Measurements from ENCODE around the gene RPS8.

RPS8 gene

DNA sequence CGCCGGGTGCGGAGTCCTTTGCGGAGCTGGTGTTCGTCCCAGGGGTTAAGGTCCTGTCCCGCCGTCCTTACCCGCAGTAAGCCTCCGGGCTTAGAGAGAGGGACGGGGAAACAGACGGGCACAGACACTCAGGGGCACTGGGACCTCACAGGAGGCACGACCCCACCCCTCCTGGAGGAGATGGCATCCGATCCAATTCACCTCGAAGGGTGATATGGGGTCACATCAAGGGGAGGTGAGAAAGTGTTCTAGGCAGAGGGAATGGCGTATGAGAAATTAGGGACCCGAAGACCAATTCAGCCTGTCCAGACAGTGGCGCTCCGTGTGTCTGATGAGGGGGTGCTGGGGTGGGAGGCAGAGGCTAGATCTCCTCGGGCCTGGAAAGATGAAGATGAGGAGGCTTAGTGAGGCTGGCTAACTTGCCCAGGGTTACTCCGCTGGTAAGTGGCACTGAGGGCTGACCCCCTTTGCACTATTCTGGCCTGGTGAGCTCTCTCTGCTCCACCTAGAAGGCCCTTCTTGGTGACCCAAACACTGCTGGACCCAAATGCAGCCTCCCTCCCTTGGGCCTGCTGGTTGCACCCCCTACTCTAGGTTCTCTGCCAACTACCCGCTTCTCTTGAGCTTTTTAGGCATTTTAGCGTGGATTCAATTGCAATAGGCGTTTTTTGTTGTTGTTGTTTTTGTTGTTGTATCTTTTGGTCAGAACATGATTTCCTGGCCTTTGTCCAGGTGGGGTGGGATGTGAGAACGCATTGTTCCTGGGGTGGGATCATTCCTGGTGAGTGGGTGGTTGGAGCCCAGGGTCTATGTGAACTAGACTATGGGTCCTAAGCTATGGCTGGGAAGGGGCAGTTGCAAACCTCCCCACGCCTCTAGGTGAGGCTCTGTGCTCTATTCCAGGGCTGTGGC is 45.2 kb downstream of the RPS8 start:
- TF ChIP-seq, protein P1, sequence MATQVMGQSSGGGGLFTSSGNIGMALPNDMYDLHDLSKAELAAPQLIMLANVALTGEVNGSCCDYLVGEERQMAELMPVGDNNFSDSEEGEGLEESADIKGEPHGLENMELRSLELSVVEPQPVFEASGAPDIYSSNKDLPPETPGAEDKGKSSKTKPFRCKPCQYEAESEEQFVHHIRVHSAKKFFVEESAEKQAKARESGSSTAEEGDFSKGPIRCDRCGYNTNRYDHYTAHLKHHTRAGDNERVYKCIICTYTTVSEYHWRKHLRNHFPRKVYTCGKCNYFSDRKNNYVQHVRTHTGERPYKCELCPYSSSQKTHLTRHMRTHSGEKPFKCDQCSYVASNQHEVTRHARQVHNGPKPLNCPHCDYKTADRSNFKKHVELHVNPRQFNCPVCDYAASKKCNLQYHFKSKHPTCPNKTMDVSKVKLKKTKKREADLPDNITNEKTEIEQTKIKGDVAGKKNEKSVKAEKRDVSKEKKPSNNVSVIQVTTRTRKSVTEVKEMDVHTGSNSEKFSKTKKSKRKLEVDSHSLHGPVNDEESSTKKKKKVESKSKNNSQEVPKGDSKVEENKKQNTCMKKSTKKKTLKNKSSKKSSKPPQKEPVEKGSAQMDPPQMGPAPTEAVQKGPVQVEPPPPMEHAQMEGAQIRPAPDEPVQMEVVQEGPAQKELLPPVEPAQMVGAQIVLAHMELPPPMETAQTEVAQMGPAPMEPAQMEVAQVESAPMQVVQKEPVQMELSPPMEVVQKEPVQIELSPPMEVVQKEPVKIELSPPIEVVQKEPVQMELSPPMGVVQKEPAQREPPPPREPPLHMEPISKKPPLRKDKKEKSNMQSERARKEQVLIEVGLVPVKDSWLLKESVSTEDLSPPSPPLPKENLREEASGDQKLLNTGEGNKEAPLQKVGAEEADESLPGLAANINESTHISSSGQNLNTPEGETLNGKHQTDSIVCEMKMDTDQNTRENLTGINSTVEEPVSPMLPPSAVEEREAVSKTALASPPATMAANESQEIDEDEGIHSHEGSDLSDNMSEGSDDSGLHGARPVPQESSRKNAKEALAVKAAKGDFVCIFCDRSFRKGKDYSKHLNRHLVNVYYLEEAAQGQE (IDR thresholded peaks at IDR 0.05; ENCODE audit: low read depth) = no peak
- TF ChIP-seq RAD21 (IDR thresholded peaks at IDR 0.05; ENCODE audit: low read depth) (no peak), YY1 (IDR thresholded peaks at IDR 0.05; ENCODE audit: low read depth) (no peak), NFIC (IDR thresholded peaks at IDR 0.05) (no peak), EP300 (IDR thresholded peaks at IDR 0.05; ENCODE audit: borderline replicate concordance) (no peak), TCF12 (IDR thresholded peaks at IDR 0.05; ENCODE audit: low read depth) (no peak), TAF1 (IDR thresholded peaks at IDR 0.05; ENCODE audit: low read depth) (no peak), CREB1 (IDR thresholded peaks at IDR 0.05; ENCODE audit: low read depth) (no peak), FOXM1 (IDR thresholded peaks at IDR 0.05; ENCODE audit: borderline replicate concordance, low read depth) (no peak), EGR1 (IDR thresholded peaks at IDR 0.05) (no peak), ZBTB7A (IDR thresholded peaks at IDR 0.05; ENCODE audit: low read depth) (no peak), TEAD4 (IDR thresholded peaks at IDR 0.05) (no peak)
- TF ChIP-seq, protein P2, sequence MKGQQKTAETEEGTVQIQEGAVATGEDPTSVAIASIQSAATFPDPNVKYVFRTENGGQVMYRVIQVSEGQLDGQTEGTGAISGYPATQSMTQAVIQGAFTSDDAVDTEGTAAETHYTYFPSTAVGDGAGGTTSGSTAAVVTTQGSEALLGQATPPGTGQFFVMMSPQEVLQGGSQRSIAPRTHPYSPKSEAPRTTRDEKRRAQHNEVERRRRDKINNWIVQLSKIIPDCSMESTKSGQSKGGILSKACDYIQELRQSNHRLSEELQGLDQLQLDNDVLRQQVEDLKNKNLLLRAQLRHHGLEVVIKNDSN (IDR thresholded peaks at IDR 0.05) = no peak

DNA sequence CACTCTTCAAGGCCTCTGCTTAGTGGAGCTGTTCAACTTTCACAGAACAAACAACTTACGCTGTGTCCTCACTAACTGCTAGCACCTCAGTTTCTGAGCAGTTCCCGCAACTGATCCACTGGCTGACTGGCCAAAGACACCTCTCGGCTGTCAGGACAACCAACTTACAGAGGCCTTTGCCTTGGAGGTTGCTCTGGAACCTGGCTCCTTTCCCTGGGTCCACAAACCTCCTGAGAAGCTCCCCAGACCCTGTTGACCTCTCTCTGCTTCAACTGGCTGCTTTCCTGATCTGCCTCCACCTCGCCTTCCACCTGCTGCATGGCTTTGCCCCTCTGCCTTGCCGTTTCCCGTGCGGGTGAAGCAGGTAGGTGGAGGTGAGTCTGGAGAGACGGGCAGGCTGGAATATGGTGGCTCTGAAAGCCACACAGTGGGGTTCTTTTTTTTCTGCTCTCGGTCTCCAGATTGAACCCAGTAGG is 45.9 kb downstream of the RPS8 start:
- TF ChIP-seq YY1 (IDR thresholded peaks at IDR 0.05; ENCODE audit: low read depth) = no peak

DNA sequence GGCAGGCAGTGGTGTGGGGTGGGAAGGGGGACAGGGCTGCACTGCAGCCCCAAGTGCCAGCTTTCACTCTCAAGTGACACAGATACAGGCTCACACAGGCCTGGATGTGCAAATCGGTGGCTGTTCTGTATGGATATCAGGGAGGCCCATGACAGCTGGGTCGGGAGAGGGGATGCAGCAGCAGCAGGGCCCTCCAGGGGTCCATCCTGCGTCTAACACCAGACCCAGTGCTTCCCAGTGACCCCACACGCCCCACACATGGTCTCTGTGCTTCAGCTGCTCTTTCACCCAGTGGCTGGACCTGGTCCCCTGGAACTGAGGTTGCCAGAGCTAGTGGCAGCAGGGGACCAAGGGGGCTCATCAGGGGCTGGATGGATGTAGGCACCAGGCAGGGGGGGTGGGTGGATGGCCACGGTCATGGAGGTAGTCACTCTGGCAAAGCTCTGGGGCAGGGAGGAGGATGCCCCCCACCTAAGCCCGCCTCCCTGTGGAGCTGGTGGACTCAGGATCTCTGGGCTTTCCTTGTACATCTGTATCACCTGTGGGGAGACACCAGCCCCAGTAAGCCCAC is 46.9 kb downstream of the RPS8 start:
- TF ChIP-seq NFIC (IDR thresholded peaks at IDR 0.05) (no peak), CEBPB (IDR thresholded peaks at IDR 0.05) (no peak), TEAD4 (IDR thresholded peaks at IDR 0.05) (no peak), TAF1 (IDR thresholded peaks at IDR 0.05; ENCODE audit: low read depth) (no peak), YY1 (IDR thresholded peaks at IDR 0.05; ENCODE audit: low read depth) (no peak), TCF12 (IDR thresholded peaks at IDR 0.05; ENCODE audit: low read depth) (no peak), EP300 (IDR thresholded peaks at IDR 0.05; ENCODE audit: borderline replicate concordance) (no peak), FOXM1 (IDR thresholded peaks at IDR 0.05; ENCODE audit: borderline replicate concordance, low read depth) (no peak), RAD21 (IDR thresholded peaks at IDR 0.05; ENCODE audit: low read depth) (no peak), ZBTB7A (IDR thresholded peaks at IDR 0.05; ENCODE audit: low read depth) (no peak), CREB1 (IDR thresholded peaks at IDR 0.05; ENCODE audit: low read depth) (no peak), EGR1 (IDR thresholded peaks at IDR 0.05) (no peak)
- TF ChIP-seq, protein P2 (IDR thresholded peaks at IDR 0.05) = no peak
- TF ChIP-seq, protein P1 (IDR thresholded peaks at IDR 0.05; ENCODE audit: low read depth) = no peak
- TF ChIP-seq, protein P3, sequence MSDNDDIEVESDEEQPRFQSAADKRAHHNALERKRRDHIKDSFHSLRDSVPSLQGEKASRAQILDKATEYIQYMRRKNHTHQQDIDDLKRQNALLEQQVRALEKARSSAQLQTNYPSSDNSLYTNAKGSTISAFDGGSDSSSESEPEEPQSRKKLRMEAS (IDR thresholded peaks at IDR 0.05) = no peak

DNA sequence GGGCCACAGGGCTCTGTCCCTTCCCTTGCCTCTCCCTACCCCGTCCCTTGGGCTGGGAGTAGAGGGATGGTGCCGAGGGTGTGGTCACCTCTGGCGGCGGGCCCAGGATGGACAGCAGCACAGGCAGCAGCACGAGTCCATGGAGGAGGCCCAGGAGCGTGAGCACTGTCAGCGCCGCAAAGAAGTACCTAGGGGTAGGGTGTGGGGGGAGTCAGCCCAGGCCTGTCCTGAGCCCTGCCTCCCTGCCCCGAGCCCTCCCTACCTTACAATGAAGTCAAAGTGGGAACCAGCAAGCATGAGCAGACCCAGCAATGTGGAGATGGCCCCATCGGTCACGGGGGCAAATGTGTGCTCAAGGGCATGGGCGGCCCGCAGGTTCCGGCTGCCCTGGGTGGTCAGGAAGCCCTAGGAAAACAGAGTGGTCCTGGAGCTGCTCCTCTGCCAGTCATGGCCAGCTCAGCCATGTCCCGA is 47.7 kb downstream of the RPS8 start:
- TF ChIP-seq TEAD4 (IDR thresholded peaks at IDR 0.05) (no peak), ZBTB7A (IDR thresholded peaks at IDR 0.05; ENCODE audit: low read depth) (no peak), EGR1 (IDR thresholded peaks at IDR 0.05) (no peak), YY1 (IDR thresholded peaks at IDR 0.05; ENCODE audit: low read depth) (no peak), EP300 (IDR thresholded peaks at IDR 0.05; ENCODE audit: borderline replicate concordance) (no peak), NFIC (IDR thresholded peaks at IDR 0.05) (no peak), TAF1 (IDR thresholded peaks at IDR 0.05; ENCODE audit: low read depth) (no peak), TCF12 (IDR thresholded peaks at IDR 0.05; ENCODE audit: low read depth) (no peak), RAD21 (IDR thresholded peaks at IDR 0.05; ENCODE audit: low read depth) (no peak)
- TF ChIP-seq, protein P3 (IDR thresholded peaks at IDR 0.05) = no peak
- TF ChIP-seq, protein P2 (IDR thresholded peaks at IDR 0.05) = no peak
- TF ChIP-seq, protein P1 (IDR thresholded peaks at IDR 0.05; ENCODE audit: low read depth) = no peak

All from Ishikawa (cell line).